ENCODE measurements around the gene VAPA. TPM values are rescaled to one million over a fixed set of nuclear protein-coding genes. Genes with fewer than 3 reads are reported as not detected.
A peak's percentile ranks its signal among the peaks of the same experiment; 100 is the strongest.

The VAPA gene
- total and polyA plus RNA-seq, 9 of the 15 experiments (the other 6 are each of a cell fraction or from before 2014, with no cell fraction given), result 219 to 902 (median 526) TPM

DNA sequence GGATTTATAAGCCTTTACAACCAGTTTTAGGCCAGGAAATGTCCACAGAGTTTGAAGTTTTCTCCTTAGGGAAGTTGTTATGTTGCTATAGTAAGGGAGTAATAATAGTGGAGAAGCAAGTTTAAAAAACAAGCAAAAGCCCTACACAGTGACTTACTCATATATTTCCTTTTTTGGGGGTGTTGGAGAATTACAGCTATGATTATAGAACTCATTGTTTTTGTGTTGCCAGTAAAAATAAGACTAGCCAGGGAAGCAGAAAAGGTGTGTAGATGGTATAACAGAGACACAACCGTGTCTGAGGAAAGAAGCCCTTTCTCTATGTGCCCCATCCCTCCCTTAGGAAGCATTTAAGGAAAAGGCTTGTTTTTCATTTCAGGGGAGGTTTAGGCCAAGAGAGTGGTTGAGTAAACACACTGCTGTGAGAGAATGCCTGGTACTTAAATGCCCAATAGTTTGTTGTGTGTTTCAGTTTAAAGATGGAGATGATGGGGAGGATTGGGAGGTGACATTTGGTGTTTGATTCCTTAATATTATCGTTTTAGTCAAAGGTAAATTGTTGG lies 2.3 kb downstream of the VAPA start (continued):
- no peak; the same call in 1 of the 2 replicates for TF ChIP-seq CTBP1 (IDR thresholded peaks at IDR 0.05; ENCODE audit: borderline replicate concordance)
- no peak for TF ChIP-seq SMARCC2 (IDR thresholded peaks at IDR 0.05; ENCODE audit: low read depth)
- TF ChIP-seq NFRKB (IDR thresholded peaks at IDR 0.05; ENCODE audit: low read depth), result peak; percentile 74; the same call in 1 of the 2 replicates
- TF ChIP-seq ETS1 (conservative IDR thresholded peaks at IDR 0.05; ENCODE audit: control insufficient read depth, low read depth, low read length), result no peak
- peak; percentile 19; the same call in 1 of the 2 replicates for TF ChIP-seq THRB (CRISPR knock-in tag; conservative IDR thresholded peaks at IDR 0.05)
- no peak for TF ChIP-seq PHB (CRISPR knock-in tag; IDR thresholded peaks at IDR 0.05)
- TF ChIP-seq CHCHD3 (CRISPR knock-in tag; IDR thresholded peaks at IDR 0.05), result peak; percentile 78; the same call in 1 of the 2 replicates
- TF ChIP-seq PCBP2 (IDR thresholded peaks at IDR 0.05; ENCODE audit: low read depth, low read length, poor library complexity, severe bottlenecking), result no peak
- no peak for TF ChIP-seq CGGBP1 (CRISPR knock-in tag; IDR thresholded peaks at IDR 0.05)
- no peak for TF ChIP-seq CUX1 (CRISPR knock-in tag; IDR thresholded peaks at IDR 0.05)
- TF ChIP-seq, protein P1, sequence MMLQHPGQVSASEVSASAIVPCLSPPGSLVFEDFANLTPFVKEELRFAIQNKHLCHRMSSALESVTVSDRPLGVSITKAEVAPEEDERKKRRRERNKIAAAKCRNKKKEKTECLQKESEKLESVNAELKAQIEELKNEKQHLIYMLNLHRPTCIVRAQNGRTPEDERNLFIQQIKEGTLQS (IDR thresholded peaks at IDR 0.05), result no peak
- TF ChIP-seq, protein P1 (CRISPR knock-in tag; conservative IDR thresholded peaks at IDR 0.05), result no peak
- no peak for TF ChIP-seq MITF (IDR thresholded peaks at IDR 0.05)
- 0 out of 2 replicates have a peak, but pooled peaks have one; percentile 14 for TF ChIP-seq MTA1 (IDR thresholded peaks at IDR 0.05; ENCODE audit: borderline replicate concordance)
- no peak for TF ChIP-seq MAFG (tag; conservative IDR thresholded peaks at IDR 0.05)
- TF ChIP-seq MCM7 (IDR thresholded peaks at IDR 0.05), result no peak
- no peak for TF ChIP-seq PHF20 (IDR thresholded peaks at IDR 0.05; ENCODE audit: partially characterized antibody)
- no peak for TF ChIP-seq NR2C2 (CRISPR knock-in tag; IDR thresholded peaks at IDR 0.05)
- TF ChIP-seq NR2C2 (tag; IDR thresholded peaks at IDR 0.05), result no peak
